Stimulated activated CD4-positive, alpha-beta T cell treated with anti-CD3 and anti-CD28 coated beads, Interleukin-2, amount 100 ng/mL, for 4 hours (primary cell): ENCODE data around the gene DCDC2.
"Not testable (repeated sequence)": the region's sequence is repeated elsewhere in the genome, so short reads cannot be mapped to it uniquely, and the experiment has no call there.

Source experiments
- DNase-seq: peaks from one replicate; pipeline ENCODE4 v3.0.0-alpha.2; 2020; ENCODE audit warnings: low read depth

DCDC2 gene

DNA sequence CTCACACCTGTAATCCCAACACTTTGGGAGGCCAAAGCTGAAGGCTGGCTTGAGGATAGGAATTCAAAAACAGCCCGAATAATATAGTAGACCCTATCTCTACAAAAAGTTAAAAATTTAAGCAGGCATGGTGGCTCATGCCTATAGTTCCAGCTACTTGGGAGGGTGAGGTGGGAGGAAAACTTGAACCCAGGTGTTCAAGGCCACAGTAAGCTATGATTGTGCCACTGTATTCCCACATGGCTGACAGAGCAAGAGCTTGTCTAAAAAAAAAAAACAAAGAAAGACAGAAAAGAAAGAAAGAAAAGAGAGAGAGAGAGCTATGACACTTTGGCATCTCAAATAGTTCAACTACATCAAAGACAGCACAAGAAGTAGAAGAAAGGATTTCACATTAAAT lies 33.2 kb downstream of the DCDC2 start:
- DNase-seq = no peak

DNA sequence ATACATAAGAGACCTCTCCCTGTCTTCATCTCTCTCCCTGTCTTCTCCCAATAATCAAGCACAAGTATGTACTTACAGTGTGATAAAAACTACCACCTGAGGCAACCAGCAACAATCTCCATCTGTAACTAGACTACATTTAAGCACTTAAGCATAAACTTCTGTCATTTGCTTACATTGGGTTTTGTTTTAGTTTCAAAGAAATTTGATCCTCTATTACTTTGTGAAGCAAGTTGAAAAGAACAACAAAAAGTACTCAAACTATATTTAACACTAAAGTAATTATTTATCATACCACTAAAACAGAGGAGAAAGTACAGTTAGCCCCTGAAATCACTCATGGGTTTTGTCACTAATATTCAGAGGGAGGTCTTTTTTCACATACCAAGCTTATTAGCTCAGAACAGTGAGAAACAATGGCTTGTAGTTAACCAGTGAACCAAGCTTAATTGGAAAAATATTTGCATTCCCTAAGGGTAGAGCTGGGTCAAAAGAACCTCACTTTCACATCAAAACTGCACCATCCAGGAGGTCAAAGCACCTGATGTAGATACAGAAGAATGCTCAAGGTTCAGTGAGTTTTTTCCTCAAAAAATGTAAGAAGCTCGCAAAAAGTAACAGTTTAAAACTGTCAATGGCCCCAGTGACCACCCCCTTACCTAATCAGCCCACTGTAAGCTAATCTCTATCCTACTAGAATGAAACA lies 34.1 kb downstream of the DCDC2 start:
- no peak for DNase-seq

DNA sequence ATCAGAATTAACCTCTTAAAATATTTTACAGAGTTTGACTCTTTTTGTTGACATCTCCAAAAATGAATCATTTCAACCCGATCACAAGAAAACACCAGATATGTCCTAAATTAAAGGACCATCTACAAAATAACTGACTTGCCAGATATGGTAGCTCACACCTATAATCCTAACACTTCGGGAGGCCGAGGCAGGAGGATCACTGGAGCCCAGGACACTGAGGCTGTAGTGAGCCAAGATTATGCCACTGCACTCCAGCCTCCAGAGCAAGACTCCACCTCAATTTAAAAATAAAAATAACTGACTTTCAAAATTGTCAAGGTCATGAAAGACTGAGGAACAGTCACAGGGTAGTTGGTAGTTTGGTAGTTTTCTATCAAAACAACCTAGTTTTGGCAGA lies 34.9 kb downstream of the DCDC2 start:
- DNase-seq = no peak

DNA sequence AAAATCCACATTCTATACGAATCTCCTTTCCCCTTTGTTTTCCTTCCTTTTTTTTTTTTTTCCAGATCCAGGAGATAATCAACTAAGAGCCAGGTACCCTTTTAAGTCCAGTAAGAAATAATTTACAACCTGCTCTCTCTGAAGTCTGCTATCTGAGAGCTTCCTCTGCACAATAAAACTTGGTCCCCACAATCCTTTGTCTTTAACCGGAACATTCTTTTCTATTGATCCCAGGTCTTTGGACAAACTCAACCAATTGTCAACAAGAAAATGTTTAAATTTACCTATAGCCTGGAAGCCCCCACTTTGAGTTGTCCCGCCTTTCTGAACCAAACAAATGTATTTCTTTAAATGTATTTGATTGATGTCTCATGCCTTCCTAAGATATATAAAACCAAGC lies 35.4 kb downstream of the DCDC2 start:
- not testable (repeated sequence) for DNase-seq

DNA sequence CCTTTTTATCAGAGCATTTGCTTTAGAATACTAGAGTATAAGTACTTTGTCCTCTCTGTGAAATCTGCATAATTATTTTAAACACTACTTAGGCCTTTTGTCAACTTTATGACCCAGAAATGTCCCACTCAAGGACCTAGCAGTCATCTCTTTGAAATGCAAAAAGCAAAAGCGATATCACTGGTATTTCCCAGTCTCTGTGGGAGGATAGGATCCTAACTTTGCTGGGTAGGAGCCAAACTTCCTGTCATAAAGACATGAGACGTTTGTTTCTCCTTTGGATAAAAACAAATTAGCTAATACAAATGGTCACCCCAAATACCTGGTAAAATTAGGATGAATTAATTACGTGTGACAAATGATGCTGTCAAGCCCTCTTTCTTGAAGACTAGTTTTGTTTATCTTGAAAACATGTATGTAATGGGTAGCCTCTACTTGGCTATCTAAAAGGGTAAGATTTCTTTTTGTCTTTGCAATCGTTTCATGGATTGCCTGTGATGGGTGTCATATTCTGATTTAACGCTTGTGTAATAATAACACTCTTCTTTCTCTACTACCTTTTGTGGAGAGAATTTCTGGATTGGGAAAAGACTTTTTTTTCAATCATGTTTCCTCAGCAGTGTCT lies 36.2 kb downstream of the DCDC2 start:
- DNase-seq = no peak

DNA sequence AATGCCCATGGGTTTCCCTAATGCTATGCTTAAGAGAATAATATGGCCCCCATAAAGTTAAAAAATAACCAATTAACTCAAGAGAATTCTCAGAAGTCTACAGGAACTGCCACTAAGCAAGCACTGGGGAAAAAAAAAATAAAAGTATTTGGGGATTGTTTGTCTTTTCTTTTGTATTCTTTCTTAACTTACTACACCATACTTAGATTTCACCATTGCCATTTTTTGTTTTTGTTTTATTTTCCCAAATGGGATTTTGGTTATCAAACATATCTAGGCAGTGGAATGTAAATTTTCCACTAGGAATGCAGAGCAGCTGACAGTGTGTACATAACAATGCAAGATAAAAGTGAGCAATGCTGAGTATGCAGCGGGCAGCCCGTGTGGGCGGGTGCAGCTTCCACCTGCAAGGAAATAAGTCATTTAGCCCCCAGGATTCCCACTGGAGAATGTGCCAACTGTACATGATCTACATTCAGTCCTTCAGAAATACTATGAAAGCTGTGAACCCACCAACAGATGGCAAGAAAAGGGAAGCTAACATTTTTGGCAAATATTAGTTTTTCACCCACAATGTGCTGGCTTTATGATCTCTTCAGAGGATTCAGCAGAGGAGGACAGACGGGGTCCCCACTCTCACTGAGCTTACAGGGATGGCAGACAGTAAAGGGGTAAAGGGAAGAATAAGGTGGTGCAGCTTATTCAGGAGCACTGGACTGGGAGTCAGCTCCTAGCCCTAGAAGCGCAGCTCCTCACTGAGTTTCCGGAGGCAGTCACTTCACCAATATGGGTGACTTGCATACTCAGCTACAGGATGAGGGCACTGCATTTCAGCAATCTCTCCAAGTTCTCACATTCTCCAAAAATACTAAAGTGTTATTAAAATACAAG lies 44.4 kb downstream of the DCDC2 start:
- no peak for DNase-seq

DNA sequence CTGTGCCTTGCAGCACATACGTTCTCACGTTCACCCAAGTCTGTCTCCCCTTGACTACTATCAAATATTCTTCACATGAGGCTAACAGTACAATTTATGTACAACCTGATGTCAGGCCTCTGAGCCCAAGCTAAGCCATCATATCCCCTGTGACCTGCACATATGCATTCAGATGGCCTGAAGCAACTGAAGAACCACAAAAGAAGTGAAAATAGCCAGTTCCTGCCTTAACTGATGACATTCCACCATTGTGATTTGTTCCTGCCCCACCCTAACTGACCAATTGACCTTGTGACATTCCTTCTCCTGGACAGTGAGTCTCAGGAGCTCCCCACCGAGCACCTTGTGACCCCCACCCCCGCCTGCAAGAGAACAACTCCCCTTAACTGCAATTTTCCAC lies 46.1 kb downstream of the DCDC2 start:
- not testable (repeated sequence) for DNase-seq

DNA sequence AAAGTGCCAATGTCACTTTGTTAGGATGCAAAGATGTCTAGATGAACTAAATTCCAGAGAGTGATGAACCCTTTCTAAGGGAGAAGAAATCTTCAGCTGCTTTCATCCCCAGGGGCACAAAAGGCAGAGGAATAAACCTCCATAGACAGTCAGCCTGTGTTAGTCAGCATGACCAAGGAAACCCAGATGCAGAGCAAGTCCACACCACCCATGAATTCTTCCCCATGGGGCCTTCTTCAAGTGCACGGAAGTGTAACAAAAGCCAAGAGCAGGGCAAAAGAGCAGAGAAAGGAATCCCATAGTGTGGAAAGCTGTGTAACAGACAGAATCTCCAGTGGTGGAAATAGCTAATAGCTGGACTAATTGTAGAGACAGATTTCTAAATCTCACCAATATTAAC lies 50.0 kb downstream of the DCDC2 start:
- DNase-seq = no peak

DNA sequence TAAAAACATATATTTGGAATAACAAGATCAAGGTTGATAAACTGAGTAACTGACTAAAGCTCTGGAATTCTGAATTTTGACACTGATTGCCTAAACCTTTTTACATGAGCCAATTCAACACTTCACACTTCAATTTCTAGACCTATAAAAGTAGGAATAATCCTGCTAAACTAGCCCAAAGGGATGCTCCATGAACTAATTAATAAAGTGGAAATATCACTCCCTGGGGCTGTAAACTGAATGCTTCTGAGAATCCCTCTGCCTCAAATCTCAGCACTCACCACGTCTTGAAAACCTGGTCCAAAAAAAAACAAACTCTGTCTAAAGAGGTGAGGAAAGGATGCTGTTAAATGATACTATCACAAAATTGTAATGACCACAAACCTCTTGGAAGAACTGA lies 50.9 kb downstream of the DCDC2 start:
- no peak for DNase-seq

DNA sequence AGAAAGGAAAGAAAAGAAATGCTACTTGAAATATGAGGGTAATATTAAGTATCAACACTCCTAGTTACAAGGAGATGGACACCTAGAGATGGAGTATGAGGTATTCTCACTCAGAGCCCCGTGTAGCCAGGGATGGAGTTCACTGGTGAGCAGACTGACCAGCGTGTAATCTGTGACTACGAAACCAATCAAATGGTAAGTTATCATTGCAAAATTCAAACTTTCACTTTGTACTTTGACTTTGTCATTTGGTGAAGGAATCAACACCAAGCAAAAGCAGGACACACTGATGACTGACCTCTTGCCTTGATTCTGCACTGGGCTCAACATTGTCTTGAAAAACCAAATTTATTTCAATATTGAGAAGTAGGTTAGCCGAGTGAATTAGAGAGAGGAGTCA lies 51.8 kb downstream of the DCDC2 start:
- DNase-seq = no peak

DNA sequence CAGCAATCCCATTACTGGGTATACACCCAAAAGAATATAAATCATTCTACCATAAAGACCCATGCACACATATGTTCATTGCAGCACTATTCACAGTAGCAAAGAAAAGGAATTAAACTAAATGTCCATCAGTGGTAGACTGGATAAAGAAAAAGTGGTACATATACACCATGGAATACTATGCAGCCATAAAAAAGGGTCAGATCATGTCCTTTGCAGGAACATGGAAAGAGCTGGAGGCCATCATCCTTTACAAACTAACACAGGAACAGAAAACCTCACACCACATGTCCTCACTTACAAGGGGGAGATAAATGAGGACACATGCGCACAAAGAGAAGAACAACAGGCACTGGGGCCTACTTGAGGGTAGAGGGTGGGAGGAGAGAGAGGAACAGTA lies 60.9 kb downstream of the DCDC2 start:
- DNase-seq = no peak

DNA sequence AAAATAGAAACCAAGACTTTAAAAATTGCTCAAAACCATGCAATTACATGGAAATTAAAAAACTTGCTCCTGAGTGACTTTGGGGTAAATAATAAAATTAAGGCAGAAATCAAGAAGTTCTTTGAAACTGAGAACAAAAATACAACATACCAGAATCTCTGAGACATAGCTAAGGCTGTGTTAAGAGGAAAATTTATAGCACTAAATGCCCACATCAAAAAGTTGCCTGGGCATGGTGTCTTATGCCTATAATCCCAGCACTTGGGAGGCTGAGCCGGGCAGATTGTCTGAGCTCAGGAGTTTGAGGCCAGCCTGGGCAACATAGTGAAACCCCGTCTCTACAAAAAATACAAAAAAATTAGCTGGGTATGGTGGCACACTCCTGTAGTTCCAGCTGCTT lies 64.0 kb downstream of the DCDC2 start:
- not testable (repeated sequence) for DNase-seq

DNA sequence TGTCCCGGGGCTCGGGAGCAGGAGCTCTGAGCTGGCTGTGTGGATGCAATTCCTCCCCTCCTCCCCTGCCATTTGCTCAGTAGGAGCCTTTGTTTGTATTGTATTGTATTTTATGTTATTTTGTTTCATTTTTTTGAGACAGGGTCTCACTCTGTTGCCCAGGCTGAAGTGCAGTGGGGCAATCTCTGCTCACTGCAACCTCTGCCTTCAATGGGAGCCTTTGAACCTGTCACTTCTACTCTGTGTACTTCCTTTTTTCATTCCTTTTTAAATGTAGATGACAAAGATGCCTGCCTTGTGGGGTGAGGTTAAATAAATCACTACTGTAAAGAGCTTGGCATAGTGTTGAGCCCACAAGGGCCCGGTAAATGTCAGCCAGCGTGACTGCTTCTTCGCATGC lies 70.6 kb downstream of the DCDC2 start:
- no peak for DNase-seq

DNA sequence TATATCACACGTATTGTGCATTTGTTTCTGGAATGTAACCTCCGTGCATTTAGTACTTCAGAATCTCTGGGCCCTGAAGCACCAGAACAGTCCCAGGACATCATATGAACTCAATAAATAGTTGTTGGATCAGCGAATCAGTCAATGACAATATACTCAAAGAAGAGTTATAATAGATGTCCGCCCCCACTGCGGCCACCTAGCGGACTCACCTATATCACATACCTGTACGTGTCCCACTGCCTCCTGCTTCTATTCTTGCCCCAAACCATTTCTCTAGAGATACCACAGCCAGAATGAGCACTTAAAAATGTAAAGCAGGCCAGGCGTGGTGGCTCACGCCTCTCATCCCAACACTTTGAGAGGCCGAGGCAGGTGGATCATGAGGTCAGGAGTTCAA lies 73.9 kb downstream of the DCDC2 start:
- DNase-seq = no peak

DNA sequence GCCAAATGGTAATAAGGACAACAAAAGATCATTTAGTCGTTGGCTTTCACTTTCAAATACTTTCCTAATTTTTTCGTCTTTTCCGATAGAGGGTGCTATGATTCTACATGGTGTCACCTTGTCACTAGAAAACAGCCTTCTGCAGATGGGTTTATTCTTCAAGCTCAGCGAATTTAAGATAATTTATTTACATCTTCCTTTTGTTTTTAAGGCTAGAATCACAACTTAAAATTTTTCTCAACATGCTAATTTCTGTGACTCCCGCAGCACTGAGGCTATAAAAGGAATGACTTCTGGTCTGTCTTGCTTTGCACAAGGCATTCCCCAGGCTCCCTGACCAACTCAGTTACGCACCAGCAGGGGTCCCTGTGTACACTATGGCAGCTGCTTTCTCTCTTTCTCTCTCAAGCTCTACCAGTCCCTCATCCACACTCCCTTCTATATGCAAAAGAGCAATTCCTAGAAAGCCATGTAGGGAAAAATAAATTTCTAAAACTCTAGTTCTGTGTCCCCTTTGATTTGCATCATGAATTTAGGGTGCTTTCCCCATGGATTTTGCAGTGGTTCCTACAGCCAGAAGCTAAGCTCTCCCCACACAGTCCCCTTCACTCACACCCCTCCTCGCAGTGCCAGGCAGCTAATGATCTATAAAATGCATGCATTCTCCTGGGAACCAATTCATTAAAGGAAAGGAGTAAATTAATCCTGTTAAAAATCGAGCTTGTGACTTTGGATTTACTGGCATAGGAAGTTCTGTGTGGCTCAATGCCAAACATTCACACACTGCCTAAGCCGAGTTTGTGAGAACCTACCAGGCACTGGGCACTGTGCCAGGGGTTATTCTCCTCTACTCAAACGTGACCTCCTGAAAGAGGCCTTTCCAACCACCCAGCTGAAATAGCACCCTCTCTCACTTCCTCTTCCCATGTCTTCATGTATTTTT lies 74.5 kb downstream of the DCDC2 start:
- DNase-seq = no peak

DNA sequence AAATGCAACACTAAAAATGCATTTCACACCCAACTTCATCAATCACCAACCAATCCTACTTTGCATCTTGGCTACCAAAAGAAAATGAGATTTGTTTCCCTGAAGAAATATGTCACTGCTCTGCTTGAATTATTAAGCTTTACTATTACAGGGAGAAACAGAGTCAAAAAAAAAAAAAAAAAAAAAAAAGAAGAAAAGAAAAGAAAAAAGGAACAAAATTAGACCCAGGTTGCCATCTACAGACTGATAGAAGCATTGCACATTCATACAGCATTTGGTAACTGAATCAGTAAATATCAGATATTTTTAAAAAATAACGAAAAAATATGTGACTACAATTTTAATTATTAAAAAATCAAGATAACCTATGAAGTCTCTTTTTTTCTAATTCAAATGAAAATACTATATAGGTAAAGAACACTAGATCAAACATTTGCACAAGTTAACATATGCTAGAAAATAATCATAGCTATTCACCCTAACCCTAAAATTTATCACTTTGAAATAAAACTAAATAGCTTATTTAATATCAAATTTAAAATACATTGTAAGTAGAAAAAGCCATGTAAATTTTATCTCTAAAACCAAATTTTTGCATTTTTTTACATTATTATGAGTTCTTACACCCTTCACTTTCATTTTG lies 83.3 kb downstream of the DCDC2 start:
- no peak for DNase-seq

DNA sequence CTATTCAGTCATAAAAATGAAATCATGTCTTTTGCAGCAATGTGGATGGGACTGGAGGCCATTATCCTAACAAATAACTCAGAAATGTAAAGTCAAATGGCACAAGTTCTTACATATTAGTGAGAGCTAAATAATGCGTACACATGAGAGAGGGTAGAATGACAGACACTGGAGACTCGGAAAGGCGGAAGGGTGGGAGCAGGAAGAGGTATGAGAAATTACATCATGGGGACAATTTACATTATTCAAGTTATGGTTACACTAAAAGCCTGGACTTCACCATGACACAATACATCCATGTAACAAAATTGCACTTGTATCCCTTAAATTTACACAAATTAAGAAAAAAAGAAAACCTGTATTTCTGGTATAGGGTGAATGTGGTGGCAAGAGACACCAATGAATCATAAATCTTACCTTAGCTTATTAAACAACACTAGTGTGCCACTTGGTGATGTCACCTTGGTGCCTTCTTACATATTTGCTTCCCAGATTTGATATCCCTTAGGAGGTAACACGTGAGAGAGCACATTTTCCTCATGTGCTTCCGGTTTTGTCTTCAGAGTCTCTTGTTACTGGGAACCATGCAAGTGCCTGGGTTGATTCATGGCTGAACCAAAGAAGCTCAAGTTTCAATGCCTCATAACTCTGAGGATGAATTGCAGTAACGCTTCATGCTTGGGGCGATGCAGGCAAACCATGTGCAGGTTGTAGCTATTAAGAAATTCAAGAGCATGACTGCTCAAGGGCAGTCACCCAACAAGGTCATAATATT lies 84.6 kb downstream of the DCDC2 start:
- no peak for DNase-seq

DNA sequence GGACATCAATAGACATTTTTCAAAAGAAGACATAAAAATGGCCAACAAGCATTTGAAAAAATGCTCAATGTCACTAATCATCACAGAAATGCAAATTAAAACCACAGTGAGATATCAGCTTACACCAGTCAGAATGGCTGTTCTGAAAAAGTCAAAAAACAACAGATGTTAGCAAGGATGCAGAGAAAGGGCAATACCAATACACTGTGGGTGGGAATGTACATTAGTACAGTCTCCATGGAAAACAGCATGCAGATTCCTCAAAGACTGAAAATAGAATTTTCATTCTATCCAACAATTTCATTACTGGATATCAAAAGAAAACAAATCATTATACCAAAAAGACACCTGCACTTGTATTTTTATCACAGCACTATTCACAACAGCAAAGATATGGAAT lies 85.3 kb downstream of the DCDC2 start:
- no peak for DNase-seq

DNA sequence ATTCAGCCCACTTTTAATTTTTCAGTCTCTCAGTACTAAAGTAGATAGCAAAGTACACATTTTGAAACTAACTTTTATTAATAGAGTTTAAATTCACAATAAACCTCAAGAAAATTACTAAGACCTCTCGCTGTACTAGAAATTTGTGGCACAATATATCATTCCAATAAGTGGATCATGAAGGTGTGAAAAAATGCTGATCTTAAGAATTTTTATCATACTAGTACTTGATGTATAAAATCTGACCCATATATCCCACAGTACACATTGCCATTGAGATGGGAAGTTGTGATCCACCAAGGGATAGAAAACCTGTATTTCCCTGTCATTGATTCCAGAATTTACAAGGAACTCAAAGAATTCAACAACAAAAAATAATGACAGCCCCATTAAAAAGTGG lies 85.7 kb downstream of the DCDC2 start:
- DNase-seq = no peak

DNA sequence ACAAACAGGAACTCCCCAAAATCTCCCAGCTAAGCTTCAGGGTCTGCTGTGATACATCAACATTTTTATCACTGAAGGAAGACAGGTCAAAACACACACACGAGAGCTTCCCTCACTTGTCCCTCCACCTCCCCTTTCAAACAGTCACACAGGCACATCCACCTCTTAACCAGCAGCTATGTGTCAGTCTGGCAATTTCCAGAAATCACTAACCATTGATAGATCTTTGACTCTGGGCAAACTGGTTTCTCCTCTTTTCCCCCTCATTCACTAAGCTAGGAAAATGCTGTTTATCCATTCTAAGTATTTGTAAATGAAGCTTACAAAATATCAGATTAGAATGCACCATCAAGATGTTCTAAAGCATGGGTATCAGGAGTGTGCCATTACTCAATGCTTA lies 87.8 kb downstream of the DCDC2 start:
- DNase-seq = no peak

DNA sequence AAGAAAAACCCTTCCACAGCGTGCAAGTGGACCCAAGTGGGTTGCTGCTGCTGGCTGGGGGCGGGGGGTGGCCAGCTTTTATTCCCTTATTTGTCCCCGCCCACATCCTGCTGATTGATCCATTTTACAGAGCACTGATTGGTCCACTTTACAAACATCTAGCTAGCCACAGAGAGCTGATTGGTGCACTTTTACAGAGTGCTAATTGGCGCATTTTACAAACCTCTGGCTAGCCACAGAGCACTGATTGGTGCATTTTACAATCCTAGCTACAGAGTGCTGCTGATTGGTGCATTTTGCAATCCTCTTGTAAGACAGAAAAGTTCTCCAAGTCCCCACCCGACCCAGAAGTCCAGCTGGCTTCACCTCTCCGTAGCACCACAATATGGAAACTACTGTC lies 99.6 kb downstream of the DCDC2 start:
- not testable (repeated sequence) for DNase-seq
